COLO668 (cell line): ENCODE results near the gene MED14.

Experiments
- DNase-seq: peaks from one replicate; lab custom pipeline; 2025; ENCODE audit not compliant: unreplicated experiment; lab: John Stamatoyannopoulos, UW

The MED14 gene

DNA sequence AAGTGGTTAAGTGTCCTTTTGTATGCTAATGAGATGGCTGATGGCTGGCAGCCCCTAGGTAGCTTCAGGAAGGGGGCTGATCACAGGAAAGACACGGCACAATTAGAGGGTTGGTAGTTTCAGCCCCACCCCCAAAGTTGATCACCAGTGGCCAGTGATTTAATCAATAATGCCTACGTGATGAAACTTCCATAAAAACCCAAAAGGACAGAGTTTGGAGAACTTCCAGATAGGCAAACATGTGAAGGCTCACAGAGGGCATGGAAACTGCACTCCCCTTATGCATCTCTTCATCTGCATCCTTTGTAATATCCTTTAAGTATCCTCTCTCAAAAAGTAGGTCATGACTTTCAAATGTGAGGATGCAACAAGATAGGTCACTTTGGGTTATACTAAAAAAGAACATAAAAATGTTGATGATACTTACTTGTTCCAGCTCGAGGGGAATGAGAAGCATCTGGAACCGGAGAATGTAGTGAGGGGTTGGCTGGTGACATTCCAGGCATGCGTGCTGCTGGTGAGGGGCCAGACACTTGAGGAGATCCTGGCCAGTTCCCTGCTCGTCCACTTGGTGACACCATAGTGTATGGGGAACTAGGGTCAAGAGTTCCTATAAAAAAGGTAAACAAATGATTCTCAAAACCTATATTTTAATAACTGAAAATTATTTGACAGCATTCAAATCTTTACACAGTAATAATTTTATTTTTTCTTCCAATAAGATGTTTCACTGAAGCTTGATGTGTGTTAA, 71.3 kb downstream of the MED14 start:
- no peak for DNase-seq

DNA sequence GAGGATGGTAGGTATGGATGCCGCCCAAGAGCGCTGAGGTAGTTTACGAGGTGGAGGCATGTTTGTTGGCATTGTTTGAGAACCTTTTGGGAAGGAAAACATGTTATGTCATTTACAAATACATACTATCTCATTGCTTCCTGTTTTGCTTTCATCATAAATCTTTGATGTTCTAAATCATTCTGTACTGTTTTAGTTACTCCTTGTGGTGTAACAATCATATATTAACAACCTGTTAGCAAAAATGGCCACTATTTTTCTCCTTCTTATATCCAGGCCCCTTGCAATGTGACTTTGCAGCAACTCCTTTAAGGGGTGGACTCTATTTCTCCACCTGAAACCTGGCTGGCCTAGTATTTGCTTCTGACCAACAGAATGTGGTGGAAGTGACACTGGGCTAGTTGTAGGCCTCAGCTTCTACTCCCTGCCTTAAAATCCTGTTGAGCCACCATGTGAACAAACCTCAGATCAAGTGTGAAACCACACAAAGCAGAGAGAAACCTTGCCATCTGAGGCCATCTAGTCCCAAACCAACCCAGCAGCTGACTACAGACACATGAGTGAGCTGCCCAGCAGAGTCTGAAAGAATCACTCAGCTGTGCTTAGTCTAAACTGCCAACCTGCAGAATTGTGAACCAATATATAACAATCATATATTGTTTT, 72.1 kb downstream of the MED14 start:
- no peak for DNase-seq

DNA sequence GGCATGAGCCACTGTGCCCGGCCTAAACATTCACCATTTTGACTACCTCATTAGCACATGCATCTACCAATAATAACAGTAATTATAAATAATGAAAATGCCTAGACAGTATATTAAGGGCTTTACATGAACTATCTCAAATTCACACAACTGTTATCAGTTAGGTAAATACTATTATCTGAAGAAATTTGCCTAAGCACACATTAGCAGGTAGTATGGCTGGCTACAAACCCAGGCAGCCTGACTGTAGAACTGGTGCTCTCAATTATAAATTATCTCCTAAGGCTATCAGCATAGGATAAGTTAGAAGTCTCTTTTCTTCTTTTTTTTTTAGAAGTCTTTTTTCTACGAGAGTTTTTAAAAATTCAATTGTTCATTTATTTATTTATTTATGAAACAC, 73.9 kb downstream of the MED14 start:
- DNase-seq: no peak

DNA sequence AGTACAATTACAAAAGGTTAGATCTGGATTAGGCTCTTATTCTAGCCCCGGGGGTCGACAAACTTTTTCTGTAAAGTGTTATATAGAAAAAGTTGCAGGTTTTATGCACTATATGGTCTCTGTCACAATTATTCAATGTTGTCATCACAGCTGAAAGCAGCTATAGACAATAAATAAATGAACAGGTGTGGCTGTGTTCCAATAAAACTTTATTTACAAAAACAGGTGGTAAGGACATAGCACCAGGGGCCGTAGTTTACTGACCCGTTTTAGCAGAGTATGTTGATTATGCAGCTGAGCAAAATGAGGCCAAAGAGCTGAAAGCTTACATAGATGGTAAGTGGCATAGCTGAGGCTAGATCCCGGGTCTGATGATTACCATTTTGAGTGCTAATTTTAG, 75.0 kb downstream of the MED14 start:
- DNase-seq: no peak

DNA sequence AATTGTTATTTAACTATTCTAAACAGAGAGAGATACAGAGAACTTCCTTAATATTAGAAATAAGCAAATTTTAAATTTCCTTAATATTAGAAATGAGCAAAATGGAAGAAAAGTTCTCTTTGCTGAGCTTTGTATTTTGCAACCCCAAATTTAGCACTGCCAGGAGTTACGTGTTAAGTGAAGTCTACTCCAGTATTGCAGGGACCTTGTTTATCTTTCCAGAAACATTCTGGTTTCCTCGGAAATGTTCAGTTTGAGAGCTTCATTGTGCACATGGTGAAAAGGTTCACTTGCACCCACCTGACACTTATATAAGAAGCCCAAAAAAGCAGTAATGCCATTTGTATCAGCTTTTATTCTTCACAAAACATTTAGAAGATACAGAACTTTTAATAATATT, 81.8 kb downstream of the MED14 start:
- no peak for DNase-seq

DNA sequence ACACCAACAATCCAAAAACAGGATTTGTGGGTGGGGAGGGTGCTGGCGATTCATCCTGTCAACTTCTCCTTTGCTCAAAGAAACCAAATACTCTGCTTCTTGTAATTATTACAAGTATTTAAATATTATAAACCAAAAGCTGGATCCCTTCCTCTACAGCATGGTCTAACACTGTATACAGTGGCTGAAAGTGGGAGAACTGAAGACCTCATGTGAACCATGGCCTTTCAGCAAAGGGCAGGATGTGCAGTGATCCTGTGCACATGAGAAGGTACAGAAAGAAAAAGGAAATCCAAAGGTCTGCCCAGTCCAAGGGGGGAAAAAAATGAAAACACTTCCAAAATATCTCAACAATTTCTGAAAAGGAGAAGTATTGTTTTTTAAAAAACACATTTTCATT, 82.7 kb downstream of the MED14 start:
- no peak for DNase-seq

DNA sequence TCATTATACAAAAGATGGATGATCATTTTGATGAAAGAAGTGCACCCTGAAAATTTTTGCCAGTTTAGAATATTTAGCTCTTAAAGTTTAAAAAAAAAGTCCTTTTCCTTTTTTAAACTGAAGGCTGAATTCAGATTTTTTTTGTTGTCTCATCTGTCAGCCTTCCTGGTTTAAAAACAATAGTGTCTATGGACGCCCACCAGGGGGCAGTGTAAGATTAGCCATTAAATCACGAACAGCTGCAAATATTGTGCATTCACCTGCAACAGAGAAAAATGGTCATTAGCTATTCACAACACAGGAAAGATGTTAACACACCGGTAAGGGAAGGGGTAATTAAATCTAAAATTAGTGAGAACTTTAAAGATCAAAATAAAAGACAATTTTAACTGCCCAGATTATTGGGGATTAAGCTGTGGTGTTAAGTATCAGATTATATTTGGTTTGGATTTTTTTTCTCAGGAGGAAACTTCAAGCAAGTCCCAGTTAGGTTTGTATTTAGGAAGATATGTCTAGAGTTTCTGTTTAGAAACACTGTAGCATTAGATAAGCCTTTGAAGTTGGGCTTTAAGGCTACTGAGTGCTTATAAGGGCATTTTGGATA, 83.6 kb downstream of the MED14 start:
- peak; percentile 67 for DNase-seq

DNA sequence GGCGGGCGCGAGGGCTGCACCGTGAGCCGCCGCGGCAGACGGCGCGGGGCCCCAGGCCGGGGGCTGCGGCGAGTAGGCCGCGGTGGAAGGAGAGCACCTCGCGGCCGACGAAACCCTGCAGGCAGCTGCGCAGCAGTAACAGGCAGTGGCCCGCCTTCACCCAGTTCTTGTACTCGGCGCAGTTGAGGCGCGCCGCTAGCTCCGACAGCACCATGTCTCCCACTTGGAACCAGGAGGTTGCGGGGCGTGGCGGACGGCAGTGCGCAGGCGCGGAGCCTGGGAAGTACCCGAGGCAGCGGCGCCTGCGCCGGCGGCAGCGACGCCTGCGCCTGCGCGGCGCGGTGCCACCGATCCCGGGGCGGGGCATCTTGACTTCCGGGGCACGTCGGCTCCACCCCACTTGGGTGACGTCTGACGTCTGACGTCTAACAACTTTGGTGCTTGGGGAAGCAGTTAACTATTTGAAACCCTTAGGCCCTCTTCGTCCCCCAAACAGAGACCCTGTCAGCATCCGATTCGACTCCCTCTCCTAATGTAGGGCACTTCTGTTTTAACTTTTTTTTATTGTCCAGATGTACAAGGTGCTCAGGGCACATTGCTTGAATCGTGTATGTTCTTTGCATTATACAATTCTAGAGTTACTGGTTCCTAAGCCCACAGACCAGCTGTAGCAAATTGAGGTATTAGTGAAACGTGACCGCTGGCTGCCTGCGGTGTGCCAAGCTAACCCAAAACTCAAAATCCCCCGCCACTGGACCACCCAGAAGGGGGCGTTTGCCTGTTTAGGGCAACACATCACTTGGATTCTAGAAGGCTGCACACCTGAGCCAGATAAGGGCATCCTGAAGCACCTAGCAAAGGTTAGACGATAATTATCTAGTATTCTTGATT, 87.8 kb downstream of the MED14 start, which contains the start of gene CXorf38:
TSS of gene CXorf38 (minus strand) at position 255 of the 891 bp plus-strand sequence. CDS start at position 214, 41 bp downstream.
- DNase-seq: peak; percentile 93

DNA sequence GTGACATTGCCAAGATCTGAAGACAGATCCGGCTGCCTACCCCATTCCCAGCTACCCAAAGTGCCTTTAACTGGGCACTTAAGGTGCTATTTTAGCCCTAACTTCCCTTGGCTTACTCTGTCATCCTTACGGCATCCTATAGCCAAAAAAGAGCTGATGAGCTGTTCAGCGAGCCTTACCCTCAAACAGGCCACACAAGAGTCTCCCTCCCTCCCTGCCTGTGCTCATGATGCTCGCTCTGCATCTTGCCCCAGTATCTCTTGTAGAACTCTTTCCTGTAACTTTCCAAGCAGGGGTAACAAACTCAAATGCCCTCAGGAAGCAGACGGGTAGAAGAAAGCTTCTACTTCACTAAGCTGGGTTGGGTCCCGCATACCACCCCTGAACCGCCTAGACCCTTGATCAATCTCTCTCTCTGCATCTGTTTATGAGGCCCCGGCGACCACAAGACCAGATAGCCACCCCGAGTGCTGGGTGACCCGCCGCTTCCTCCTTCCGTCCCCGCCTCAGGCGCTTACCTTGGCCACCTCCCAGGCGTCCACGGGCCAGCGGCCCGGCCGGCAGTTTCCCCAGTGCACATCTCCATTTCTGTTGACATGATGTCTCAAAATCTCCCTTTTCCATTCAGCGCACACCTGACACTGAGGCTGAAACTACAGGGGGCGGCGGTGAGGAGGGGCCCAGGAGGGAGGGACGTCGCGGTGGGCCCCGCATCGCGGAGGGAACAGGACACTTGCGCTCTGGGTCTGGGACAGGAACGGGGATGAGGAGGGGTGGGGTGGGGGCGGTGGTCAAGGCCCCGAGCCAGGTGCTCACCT, 88.6 kb downstream of the MED14 start:
- DNase-seq: peak; percentile 46

DNA sequence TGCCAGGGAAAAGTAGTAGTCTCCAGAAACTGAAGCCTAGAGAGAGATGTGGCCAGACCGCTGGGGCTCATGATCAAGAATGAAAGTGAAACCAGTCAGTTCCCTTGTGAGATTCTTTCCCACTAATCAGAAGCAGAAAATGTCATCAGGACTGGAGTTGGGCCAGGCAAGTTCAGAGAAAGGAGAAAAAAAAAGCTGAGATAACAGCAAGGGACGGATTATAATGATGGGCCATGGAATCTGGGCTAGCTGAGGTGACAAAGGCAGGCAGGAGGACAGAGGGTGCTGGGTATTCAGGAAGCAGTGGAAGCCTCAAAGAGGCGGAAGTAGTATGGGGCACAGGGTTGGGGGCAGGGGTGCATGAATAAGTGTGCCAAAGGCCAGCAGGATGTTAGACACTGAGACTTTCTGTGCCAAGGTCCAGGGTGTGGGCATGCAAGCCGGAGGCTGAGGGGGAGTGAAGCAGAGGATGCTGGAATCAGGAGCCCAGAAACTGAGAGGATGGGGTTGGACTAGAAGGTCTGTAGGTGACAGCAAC, 90.5 kb downstream of the MED14 start:
- peak; percentile 34 for DNase-seq

DNA sequence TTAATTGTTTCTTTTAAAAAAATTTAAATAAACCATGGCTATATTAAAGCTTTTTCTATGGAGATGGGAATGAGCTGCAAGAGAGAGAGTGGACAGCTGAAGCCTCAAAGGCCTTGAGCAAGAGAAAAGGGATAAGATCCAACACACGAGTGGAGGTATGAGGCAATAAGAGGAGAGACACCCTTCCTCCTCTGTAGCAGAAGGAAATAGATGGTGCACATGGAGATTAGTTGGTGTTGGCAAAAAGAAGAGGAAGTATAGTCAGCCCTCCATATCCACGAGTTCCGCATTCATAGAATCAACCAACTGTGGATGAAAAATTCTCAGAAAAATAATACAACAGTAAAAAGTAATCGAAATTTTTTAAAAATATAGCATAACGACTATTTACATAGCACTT, 91.2 kb downstream of the MED14 start:
- DNase-seq: no peak

DNA sequence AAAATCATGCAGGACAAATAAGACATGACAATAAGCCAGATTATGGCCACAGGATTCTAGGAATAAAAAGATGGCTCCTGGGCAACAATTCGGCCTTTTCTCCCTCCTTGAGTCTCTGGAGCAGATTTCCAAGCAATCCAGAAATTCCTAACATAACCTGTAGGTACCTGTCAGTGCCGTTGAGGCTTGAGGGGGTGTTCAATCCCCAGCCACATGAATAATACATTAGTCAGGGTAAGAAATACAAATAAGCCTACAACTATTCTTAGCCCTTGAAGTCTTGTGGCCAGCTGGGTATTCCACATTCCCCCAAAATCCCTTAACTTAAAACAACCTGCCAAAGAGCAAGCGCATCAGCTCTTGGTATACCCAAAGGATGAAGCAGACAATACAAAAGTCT, 97.7 kb downstream of the MED14 start:
- DNase-seq: no peak

DNA sequence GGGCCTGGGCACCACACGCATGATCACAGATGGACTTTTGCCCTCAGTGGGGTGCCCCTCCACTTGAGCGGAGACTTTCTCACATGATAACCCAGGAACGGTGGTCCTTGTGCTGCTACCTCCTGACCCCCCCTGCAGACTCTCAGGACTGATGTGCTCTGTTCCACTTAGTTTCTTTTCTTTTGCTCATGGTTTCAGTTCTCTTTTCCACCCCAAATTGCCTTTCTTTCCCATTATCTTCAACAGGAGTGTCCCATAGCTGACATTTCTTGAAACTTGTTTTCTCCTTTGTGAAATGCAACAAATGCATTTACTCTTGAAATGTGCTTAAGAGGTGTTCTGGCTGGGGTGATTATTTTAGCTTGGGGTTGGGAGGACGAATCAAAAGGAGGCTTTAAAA, 103.1 kb downstream of the MED14 start:
- DNase-seq: no peak

DNA sequence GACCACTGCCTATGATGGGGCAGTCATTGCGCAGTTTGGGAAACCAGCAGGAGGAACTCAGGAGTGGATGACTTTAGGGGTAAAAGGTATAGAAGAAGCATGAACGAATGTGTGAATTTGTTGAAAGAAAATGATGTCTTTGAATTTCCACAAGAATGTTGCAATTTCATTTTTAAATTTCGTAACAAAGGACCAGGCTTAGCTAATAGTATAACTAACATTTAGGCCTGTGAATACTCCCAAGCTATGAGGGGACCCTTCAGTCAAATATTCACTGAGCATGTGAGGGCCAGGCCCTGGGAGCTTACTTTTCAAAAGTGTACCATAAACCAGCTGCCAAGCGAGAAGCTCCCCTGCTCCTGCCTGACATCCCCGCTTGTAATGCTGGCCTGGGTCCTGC, 106.8 kb downstream of the MED14 start:
- DNase-seq: no peak

DNA sequence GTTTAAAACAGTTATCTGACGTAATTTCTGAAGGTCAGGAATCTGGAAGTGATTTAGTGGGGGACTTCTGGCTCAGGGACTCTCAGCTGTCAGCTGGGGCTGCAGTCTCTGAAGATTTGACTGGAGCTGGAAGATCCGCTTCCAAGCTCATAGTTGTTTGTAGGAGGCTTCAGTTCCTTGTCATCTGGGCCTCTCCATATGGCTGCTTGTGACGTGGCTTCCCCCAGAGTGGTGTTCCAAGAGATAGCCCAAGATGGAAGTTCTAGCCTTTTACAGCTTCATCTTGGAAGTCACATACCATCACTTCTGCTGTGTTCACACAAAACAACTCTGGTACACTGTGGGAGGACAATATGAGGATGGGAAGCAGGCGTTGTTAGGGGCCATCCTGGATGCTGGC, 110.0 kb downstream of the MED14 start:
- DNase-seq: no peak

DNA sequence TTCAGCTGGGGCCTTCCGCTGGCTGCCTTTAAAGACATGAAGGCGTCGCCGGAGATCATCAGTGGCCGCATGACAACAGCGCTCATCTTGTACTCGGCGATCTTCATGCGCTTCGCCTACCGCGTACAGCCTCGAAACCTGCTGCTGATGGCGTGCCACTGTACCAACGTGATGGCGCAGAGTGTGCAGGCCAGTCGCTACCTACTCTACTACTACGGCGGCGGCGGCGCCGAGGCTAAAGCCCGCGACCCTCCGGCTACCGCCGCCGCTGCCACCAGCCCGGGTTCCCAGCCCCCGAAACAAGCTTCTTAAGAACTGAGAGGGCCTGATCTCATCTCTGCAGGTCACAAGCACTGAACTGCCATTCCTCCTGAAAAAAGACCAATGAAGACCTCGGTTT, 111.7 kb downstream of the MED14 start:
- DNase-seq: no peak

DNA sequence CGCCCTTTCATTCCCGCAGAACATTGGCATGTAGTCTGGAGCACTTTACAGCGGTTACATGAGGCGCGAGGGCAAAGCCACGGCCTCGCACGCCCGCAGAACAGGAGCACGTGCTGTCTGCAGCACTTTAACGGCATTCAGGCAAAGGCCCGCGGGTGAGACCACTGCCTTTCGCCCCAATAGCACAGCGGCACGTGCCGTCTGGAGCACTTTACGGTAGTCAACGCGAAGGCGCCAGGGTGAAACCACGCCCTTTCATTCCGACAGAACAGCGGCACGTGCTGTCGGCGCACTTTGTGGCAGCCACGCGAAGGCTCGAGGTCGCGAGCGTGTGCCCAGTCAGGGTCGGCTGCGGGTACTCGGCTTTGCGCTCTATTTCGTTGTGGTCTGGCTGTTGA, 112.2 kb downstream of the MED14 start, which contains the start of gene MPC1L:
TSS of gene MPC1L (plus strand) at position 290 of the 398 bp plus-strand sequence. CDS start 138 bp downstream, outside the sequence.
- no peak for DNase-seq

DNA sequence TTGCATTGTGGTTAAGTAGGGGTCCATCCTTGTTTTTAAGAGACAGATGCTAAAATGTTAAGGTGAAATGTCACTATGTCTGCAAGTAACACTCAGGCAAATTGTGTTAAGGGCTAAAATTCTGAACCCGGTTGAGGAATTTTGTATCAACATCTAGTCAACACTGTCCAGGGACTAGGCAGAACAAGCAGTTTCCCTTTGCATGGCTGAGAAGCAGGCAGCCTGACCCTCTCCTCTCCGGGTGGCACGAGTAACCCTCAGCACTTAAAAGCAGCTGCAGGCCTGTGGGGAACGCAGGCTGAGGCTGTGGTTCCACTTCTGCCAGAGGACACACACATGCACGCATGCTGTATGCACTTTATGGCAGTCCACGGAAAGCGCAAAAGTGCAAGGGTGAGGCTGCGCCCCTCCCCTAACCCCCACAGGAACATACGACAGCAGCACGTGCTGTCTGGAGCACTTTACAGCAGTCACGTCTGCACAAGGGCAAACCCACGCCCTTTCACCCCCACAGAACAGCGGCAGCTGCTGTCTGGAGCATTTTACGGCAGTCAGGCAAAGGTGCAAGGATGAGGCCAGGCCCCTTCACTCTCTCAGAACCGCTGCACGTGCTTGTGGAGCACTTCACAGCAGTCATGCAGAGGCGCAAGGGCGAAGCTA, 112.7 kb downstream of the MED14 start:
- no peak for DNase-seq

DNA sequence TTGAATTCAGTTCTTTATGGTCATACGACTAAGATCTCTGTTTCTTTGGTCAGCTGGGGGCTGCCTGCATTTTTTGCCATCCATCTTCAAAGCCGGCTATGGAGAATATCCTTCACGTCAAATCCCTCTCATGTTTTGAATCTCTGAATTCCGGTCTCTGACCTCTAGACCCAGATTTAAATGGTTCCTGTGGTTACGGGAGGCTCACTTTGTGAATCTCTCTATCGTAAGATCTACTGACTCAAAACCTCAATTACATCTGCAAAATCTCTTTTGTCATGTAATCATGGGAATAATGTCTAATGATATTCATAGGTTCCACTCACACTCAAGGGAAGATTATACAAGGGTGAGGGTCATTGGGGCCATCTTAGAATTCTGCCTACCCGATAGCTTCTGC, 117.8 kb downstream of the MED14 start:
- DNase-seq: no peak

DNA sequence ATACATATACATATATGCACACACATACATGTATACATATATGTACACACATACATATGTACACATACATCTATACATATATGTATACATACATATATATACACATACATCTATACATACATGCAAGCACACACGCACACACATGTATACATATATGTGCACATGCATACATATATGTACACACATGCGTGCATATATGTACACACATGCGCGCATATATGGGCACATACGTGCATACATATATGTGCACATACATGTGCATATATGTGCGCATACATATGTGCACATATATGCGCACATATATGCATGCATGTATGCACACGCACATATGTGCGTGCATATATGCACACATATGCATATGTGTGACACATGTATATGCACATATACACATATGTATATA, 119.4 kb downstream of the MED14 start:
- no peak for DNase-seq
